Measurements from ENCODE around the gene RNF14. TPM values are rescaled to one million over a fixed set of nuclear protein-coding genes. Genes with fewer than 3 reads are reported as not detected.
"Not testable (repeated sequence)": the region's sequence is repeated elsewhere in the genome, so short reads cannot be mapped to it uniquely, and the experiment has no call there.

The RNF14 gene
- total and polyA plus RNA-seq, 2 experiments from 2014 or later, result 48.2 to 53.0 TPM

DNA sequence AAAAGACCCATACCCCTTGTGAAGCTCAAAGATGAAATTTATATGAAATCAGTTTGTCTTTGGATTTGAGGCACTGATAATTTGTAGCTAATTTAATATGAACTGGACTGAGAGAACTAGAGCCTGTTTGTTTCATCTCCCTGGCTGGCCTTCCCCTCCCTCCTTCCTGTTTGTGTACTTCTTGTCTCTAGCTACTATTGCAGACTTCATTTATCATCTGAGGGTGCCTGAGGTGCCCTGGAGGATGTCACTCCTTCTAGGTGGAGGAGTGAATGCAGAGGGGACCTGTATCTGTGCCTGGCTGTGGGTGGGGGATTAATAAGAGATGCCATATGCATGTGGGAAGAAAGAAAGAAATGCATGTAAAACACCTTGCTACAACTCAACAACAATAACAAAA lies 66.1 kb downstream of the RNF14 start:
- H3K36me3 ChIP-seq (replicated peaks; ENCODE audit: insufficient read depth, low read depth), result no peaks in the 10 kb centered on the region
- H3K4me2 ChIP-seq, result no peak overlapping the region
- H3K9me3 ChIP-seq (ENCODE audit: low read depth), result no peaks in the 10 kb centered on the region
- no peak overlapping the region for H3K27ac ChIP-seq
- TF ChIP-seq, protein P1, sequence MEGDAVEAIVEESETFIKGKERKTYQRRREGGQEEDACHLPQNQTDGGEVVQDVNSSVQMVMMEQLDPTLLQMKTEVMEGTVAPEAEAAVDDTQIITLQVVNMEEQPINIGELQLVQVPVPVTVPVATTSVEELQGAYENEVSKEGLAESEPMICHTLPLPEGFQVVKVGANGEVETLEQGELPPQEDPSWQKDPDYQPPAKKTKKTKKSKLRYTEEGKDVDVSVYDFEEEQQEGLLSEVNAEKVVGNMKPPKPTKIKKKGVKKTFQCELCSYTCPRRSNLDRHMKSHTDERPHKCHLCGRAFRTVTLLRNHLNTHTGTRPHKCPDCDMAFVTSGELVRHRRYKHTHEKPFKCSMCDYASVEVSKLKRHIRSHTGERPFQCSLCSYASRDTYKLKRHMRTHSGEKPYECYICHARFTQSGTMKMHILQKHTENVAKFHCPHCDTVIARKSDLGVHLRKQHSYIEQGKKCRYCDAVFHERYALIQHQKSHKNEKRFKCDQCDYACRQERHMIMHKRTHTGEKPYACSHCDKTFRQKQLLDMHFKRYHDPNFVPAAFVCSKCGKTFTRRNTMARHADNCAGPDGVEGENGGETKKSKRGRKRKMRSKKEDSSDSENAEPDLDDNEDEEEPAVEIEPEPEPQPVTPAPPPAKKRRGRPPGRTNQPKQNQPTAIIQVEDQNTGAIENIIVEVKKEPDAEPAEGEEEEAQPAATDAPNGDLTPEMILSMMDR (IDR thresholded peaks at IDR 0.05; ENCODE audit: poor library complexity), result no peak
- TF ChIP-seq EZH2phosphoT487 (IDR thresholded peaks at IDR 0.05; ENCODE audit: low read depth, severe bottlenecking, unreplicated experiment) (no peak), EZH2 (IDR thresholded peaks at IDR 0.05; ENCODE audit: borderline replicate concordance) (no peak)
- no peaks in the 10 kb centered on the region for H4K20me1 ChIP-seq (ENCODE audit: insufficient read depth, poor library complexity, severe bottlenecking)
- DNase-seq (ENCODE audit: low spot score), result no peak
- H3K4me3 ChIP-seq, result no peak overlapping the region
- no peaks in the 10 kb centered on the region for H3K79me2 ChIP-seq
- no peaks in the 10 kb centered on the region for H3K27me3 ChIP-seq
- no peaks in the 10 kb centered on the region for H3K9me2 ChIP-seq (replicated peaks; ENCODE audit: insufficient read depth)
- H2AFZ ChIP-seq, result no peak overlapping the region
- H3K4me1 ChIP-seq (ENCODE audit: insufficient read depth), result no peaks in the 10 kb centered on the region

DNA sequence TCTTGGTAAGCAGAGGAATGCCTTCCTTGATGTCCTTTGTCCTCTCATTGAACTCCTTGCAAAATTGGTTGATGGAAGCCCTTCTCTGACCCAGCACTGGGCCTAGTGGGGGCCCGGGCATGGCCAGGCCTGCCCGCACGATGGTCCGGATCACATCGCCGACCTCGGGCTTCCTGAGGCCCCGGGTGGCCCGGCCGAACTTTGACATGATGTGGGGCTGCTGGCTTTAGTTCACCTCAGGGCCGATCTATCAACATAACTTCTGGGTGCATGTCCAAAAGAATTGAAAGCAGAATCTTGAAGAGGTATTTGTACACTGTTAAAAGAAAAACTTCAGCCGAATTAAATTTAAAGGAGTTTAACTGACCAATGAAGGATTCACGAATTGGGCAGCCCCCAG lies 68.0 kb downstream of the RNF14 start:
- H3K4me1 ChIP-seq (ENCODE audit: insufficient read depth), result no peaks in the 10 kb centered on the region
- H2AFZ ChIP-seq, result no peak overlapping the region
- DNase-seq (ENCODE audit: low spot score), result no peak
- no peaks in the 10 kb centered on the region for H4K20me1 ChIP-seq (ENCODE audit: insufficient read depth, poor library complexity, severe bottlenecking)
- no peaks in the 10 kb centered on the region for H3K27me3 ChIP-seq
- H3K79me2 ChIP-seq, result no peaks in the 10 kb centered on the region
- H3K4me3 ChIP-seq, result no peak overlapping the region
- no peak overlapping the region for H3K4me2 ChIP-seq
- TF ChIP-seq EZH2 (IDR thresholded peaks at IDR 0.05; ENCODE audit: borderline replicate concordance) (no peak), EZH2phosphoT487 (IDR thresholded peaks at IDR 0.05; ENCODE audit: low read depth, severe bottlenecking, unreplicated experiment) (no peak)
- TF ChIP-seq, protein P1 (IDR thresholded peaks at IDR 0.05; ENCODE audit: poor library complexity), result no peak
- WGBS (ENCODE audit: low lambda C conversion rate, missing lambda C conversion rate), result 94% methylated on average over 13 of the region's 13 CpGs
- no peaks in the 10 kb centered on the region for H3K9me2 ChIP-seq (replicated peaks; ENCODE audit: insufficient read depth)
- H3K9me3 ChIP-seq (ENCODE audit: low read depth), result no peaks in the 10 kb centered on the region
- H3K27ac ChIP-seq, result no peak overlapping the region
- H3K36me3 ChIP-seq (replicated peaks; ENCODE audit: insufficient read depth, low read depth), result no peaks in the 10 kb centered on the region

DNA sequence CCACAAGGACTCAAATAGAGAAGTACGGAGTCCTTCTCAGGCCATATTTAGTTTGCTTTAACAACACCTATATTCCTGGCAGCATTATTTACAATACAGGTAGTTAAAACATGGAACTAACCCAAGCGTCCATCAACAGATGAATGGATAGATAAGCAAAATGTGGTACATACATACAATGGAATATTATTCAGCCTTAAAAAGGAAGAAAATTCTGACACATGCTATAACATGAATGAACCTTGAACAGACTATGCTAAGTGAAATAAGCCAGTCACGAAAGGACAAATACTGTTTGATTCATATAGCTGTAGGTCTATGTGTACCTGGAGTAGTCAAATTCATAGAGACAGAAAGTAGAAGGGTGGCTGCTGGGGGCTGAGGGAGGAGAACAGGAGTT lies 68.7 kb downstream of the RNF14 start:
- H3K79me2 ChIP-seq; H4K20me1 ChIP-seq (ENCODE audit: insufficient read depth, poor library complexity, severe bottlenecking): not testable (repeated sequence)

DNA sequence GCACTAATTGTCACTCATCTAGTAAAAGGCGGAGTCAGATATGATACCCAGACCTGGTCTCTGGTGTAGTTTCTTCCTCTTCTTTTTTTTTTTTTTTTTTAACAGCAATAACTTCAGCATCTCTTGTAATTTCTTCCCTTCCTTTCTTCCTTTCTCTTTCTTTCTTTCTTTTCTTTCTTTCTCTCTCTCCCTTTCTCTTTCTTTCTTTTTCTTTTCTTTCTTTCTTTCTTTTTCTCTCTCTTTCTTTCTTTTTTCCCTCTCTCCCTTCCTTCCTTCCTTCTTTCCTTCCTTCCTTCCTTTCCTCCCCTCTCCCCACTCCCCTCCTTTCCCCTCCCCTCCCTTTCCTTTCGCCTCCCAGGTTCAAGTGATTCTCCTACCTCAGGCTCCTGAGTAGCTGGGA lies 69.8 kb downstream of the RNF14 start:
- H4K20me1 ChIP-seq (ENCODE audit: insufficient read depth, poor library complexity, severe bottlenecking), result no peaks in the 10 kb centered on the region
- no peak for DNase-seq (ENCODE audit: low spot score)
- no peaks in the 10 kb centered on the region for H3K4me1 ChIP-seq (ENCODE audit: insufficient read depth)
- TF ChIP-seq EZH2phosphoT487 (IDR thresholded peaks at IDR 0.05; ENCODE audit: low read depth, severe bottlenecking, unreplicated experiment), result no peak
- TF ChIP-seq, protein P1 (IDR thresholded peaks at IDR 0.05; ENCODE audit: poor library complexity), result no peak
- no peak for TF ChIP-seq EZH2 (IDR thresholded peaks at IDR 0.05; ENCODE audit: borderline replicate concordance)
- H3K9me2 ChIP-seq (replicated peaks; ENCODE audit: insufficient read depth), result no peaks in the 10 kb centered on the region
- no peaks in the 10 kb centered on the region for H3K9me3 ChIP-seq (ENCODE audit: low read depth)
- no peaks in the 10 kb centered on the region for H3K27me3 ChIP-seq
- WGBS (ENCODE audit: low lambda C conversion rate, missing lambda C conversion rate), result 95% methylated on average over 2 of the region's 2 CpGs
- H3K27ac ChIP-seq, result no peak overlapping the region
- no peak overlapping the region for H3K4me2 ChIP-seq
- no peak overlapping the region for H2AFZ ChIP-seq
- no peak overlapping the region for H3K4me3 ChIP-seq
- no peaks in the 10 kb centered on the region for H3K36me3 ChIP-seq (replicated peaks; ENCODE audit: insufficient read depth, low read depth)
- no peaks in the 10 kb centered on the region for H3K79me2 ChIP-seq

More for the DNA sequence above, 68.7 kb downstream of the RNF14 start:
- not testable (repeated sequence) for H3K4me1 ChIP-seq (ENCODE audit: insufficient read depth); H3K4me3 ChIP-seq; H3K9me2 ChIP-seq (replicated peaks; ENCODE audit: insufficient read depth); H3K27ac ChIP-seq; H3K4me2 ChIP-seq; H3K27me3 ChIP-seq; H3K9me3 ChIP-seq (ENCODE audit: low read depth); DNase-seq (ENCODE audit: low spot score); H2AFZ ChIP-seq; H3K36me3 ChIP-seq (replicated peaks; ENCODE audit: insufficient read depth, low read depth)
- whole genome bisulfite sequencing (ENCODE audit: low lambda C conversion rate, missing lambda C conversion rate), result 93% methylated on average over 3 of the region's 3 CpGs

Other genes with a start within 250 kb of the RNF14 start
- gene PCDH1, start 90.7 kb upstream of the RNF14 start, total RNA-seq, result 10.5 and 10.8 TPM in 2 replicates
- 6.2 and 8.6 TPM in 2 replicates for gene PCDH1, start 90.7 kb upstream of the RNF14 start, polyA plus RNA-seq
- 57.2 and 62.0 TPM in 2 replicates for gene DELE1, start 45.2 kb upstream of the RNF14 start, total RNA-seq
- 31.5 and 32.6 TPM in 2 replicates for gene DELE1, start 45.2 kb upstream of the RNF14 start, polyA plus RNA-seq
- 1.1 and 4.5 TPM in 2 replicates for gene PCDH12, start 10.9 kb upstream of the RNF14 start, total RNA-seq
- gene PCDH12, start 10.9 kb upstream of the RNF14 start, polyA plus RNA-seq, result 0.06 and 0.42 TPM in 2 replicates
- 106 and 126 TPM in 2 replicates for gene GNPDA1, start 43.9 kb downstream of the RNF14 start, total RNA-seq
- gene GNPDA1, start 43.9 kb downstream of the RNF14 start, polyA plus RNA-seq, result 85.3 and 97.3 TPM in 2 replicates
- gene NDFIP1, start 139.7 kb downstream of the RNF14 start, total RNA-seq, result 80.3 and 85.0 TPM in 2 replicates
- 61.3 and 63.8 TPM in 2 replicates for gene NDFIP1, start 139.7 kb downstream of the RNF14 start, polyA plus RNA-seq

All from hepatocyte (in vitro differentiated cells).